IMR-90 (cell line): ENCODE measurements around the gene CALHM6.

Source experiments
- BHLHE40 ChIP-seq: fragments of 150-350 bp; IDR thresholded peaks from 2 replicates; pipeline ENCODE4 v1.6.1; 2016; ENCODE audit warnings: mild to moderate bottlenecking, low read depth, low read length
- CEBPB ChIP-seq: IDR thresholded peaks from 2 replicates; pipeline ENCODE4 v1.6.1; 2012; ENCODE audit warnings: low read depth, low read length, improper control_type of control experiment
- POLR2A ChIP-seq: IDR thresholded peaks from 2 replicates; pipeline ENCODE4 v1.6.1; 2012; ENCODE audit warnings: mild to moderate bottlenecking, low read depth, low read length
- RAD21 ChIP-seq: IDR thresholded peaks from 2 replicates; pipeline ENCODE4 v1.6.1; 2012; ENCODE audit warnings: low read length, improper control_type of control experiment
- RFX5 ChIP-seq: IDR thresholded peaks from 2 replicates; pipeline ENCODE4 v1.8.0; 2012; ENCODE audit warnings: low read depth, mild to moderate bottlenecking, low read length, moderate library complexity
- TF ChIP-seq, protein P1 (sequence below): conservative IDR thresholded peaks from 2 replicates; pipeline ENCODE4 v1.5.1; 2012; ENCODE audit warnings: mild to moderate bottlenecking, low read depth, low read length, improper control_type of control experiment
- TF ChIP-seq, protein P2 (sequence below): fragments of 150-350 bp; IDR thresholded peaks from 2 replicates; pipeline ENCODE4 v1.6.1; 2016; ENCODE audit warnings: low read depth, mild to moderate bottlenecking, low read length, moderate library complexity, borderline replicate concordance
- TF ChIP-seq, protein P3 (sequence below): fragments of 150-350 bp; IDR thresholded peaks from 2 replicates; pipeline ENCODE4 v1.6.1; 2017; ENCODE audit warnings: mild to moderate bottlenecking, antibody characterized with exemption, low read length, low read depth

DNA sequence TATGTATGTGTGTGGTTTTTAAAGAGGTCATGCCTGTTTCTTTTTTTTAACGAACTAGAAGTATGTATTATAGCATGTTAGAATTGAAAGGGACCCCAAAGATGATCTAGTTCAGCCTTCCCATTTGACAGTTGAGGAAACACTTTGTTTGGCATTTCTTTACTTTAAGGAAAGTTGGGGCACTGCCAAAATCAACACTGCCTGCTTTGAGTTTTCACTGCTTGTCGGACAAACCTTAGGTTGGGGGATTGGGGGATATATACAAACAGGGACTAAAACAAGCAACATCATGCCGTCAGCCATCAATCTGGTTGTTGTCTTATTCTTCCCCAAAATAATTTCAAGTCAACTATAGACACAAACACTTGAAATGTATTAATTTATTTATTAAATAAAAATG is 14.1 kb upstream of the CALHM6 start:
- TF ChIP-seq RAD21 (no peak), RFX5 (no peak), POLR2A (no peak), CEBPB (no peak), BHLHE40 (no peak)
- TF ChIP-seq, protein P1, sequence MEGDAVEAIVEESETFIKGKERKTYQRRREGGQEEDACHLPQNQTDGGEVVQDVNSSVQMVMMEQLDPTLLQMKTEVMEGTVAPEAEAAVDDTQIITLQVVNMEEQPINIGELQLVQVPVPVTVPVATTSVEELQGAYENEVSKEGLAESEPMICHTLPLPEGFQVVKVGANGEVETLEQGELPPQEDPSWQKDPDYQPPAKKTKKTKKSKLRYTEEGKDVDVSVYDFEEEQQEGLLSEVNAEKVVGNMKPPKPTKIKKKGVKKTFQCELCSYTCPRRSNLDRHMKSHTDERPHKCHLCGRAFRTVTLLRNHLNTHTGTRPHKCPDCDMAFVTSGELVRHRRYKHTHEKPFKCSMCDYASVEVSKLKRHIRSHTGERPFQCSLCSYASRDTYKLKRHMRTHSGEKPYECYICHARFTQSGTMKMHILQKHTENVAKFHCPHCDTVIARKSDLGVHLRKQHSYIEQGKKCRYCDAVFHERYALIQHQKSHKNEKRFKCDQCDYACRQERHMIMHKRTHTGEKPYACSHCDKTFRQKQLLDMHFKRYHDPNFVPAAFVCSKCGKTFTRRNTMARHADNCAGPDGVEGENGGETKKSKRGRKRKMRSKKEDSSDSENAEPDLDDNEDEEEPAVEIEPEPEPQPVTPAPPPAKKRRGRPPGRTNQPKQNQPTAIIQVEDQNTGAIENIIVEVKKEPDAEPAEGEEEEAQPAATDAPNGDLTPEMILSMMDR, result no peak
- TF ChIP-seq, protein P2, sequence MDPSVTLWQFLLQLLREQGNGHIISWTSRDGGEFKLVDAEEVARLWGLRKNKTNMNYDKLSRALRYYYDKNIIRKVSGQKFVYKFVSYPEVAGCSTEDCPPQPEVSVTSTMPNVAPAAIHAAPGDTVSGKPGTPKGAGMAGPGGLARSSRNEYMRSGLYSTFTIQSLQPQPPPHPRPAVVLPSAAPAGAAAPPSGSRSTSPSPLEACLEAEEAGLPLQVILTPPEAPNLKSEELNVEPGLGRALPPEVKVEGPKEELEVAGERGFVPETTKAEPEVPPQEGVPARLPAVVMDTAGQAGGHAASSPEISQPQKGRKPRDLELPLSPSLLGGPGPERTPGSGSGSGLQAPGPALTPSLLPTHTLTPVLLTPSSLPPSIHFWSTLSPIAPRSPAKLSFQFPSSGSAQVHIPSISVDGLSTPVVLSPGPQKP, result no peak
- TF ChIP-seq, protein P3, sequence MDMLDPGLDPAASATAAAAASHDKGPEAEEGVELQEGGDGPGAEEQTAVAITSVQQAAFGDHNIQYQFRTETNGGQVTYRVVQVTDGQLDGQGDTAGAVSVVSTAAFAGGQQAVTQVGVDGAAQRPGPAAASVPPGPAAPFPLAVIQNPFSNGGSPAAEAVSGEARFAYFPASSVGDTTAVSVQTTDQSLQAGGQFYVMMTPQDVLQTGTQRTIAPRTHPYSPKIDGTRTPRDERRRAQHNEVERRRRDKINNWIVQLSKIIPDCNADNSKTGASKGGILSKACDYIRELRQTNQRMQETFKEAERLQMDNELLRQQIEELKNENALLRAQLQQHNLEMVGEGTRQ, result no peak
